Measurements from ENCODE around the gene DNAH14. TPM values are rescaled to one million over a fixed set of nuclear protein-coding genes. Genes with fewer than 3 reads are reported as not detected.

DNAH14 gene
- total and polyA plus RNA-seq, 9 of the 15 experiments (the other 6 are each of a cell fraction or from before 2014, with no cell fraction given), result 58.4 to 142 (median 98.4) TPM

GRCh38 chr1:225427235-225428067, 498.0 kb downstream of the DNAH14 start, which contains the start of gene LBR (continued):
- no peak for TF ChIP-seq MCM2 (IDR thresholded peaks at IDR 0.05; ENCODE audit: low read depth)
- TF ChIP-seq, protein P1, sequence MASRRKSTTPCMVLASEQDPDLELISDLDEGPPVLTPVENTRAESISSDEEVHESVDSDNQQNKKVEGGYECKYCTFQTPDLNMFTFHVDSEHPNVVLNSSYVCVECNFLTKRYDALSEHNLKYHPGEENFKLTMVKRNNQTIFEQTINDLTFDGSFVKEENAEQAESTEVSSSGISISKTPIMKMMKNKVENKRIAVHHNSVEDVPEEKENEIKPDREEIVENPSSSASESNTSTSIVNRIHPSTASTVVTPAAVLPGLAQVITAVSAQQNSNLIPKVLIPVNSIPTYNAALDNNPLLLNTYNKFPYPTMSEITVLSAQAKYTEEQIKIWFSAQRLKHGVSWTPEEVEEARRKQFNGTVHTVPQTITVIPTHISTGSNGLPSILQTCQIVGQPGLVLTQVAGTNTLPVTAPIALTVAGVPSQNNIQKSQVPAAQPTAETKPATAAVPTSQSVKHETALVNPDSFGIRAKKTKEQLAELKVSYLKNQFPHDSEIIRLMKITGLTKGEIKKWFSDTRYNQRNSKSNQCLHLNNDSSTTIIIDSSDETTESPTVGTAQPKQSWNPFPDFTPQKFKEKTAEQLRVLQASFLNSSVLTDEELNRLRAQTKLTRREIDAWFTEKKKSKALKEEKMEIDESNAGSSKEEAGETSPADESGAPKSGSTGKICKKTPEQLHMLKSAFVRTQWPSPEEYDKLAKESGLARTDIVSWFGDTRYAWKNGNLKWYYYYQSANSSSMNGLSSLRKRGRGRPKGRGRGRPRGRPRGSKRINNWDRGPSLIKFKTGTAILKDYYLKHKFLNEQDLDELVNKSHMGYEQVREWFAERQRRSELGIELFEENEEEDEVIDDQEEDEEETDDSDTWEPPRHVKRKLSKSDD (conservative IDR thresholded peaks at IDR 0.05; ENCODE audit: low read length), result no peak
- TF ChIP-seq GATAD2A (IDR thresholded peaks at IDR 0.05), result no peak
- TF ChIP-seq UBTF (IDR thresholded peaks at IDR 0.05; ENCODE audit: borderline replicate concordance in 1 of 2, low read depth in 2 of 2, low read length in 2 of 2), result peak; percentile 42 to 65; a peak in 1 of 4 replicates
- TF ChIP-seq E2F1 (CRISPR knock-in tag; IDR thresholded peaks at IDR 0.05), result 0 out of 2 replicates have a peak, but pooled peaks have one; percentile 51
- TF ChIP-seq, protein P2, sequence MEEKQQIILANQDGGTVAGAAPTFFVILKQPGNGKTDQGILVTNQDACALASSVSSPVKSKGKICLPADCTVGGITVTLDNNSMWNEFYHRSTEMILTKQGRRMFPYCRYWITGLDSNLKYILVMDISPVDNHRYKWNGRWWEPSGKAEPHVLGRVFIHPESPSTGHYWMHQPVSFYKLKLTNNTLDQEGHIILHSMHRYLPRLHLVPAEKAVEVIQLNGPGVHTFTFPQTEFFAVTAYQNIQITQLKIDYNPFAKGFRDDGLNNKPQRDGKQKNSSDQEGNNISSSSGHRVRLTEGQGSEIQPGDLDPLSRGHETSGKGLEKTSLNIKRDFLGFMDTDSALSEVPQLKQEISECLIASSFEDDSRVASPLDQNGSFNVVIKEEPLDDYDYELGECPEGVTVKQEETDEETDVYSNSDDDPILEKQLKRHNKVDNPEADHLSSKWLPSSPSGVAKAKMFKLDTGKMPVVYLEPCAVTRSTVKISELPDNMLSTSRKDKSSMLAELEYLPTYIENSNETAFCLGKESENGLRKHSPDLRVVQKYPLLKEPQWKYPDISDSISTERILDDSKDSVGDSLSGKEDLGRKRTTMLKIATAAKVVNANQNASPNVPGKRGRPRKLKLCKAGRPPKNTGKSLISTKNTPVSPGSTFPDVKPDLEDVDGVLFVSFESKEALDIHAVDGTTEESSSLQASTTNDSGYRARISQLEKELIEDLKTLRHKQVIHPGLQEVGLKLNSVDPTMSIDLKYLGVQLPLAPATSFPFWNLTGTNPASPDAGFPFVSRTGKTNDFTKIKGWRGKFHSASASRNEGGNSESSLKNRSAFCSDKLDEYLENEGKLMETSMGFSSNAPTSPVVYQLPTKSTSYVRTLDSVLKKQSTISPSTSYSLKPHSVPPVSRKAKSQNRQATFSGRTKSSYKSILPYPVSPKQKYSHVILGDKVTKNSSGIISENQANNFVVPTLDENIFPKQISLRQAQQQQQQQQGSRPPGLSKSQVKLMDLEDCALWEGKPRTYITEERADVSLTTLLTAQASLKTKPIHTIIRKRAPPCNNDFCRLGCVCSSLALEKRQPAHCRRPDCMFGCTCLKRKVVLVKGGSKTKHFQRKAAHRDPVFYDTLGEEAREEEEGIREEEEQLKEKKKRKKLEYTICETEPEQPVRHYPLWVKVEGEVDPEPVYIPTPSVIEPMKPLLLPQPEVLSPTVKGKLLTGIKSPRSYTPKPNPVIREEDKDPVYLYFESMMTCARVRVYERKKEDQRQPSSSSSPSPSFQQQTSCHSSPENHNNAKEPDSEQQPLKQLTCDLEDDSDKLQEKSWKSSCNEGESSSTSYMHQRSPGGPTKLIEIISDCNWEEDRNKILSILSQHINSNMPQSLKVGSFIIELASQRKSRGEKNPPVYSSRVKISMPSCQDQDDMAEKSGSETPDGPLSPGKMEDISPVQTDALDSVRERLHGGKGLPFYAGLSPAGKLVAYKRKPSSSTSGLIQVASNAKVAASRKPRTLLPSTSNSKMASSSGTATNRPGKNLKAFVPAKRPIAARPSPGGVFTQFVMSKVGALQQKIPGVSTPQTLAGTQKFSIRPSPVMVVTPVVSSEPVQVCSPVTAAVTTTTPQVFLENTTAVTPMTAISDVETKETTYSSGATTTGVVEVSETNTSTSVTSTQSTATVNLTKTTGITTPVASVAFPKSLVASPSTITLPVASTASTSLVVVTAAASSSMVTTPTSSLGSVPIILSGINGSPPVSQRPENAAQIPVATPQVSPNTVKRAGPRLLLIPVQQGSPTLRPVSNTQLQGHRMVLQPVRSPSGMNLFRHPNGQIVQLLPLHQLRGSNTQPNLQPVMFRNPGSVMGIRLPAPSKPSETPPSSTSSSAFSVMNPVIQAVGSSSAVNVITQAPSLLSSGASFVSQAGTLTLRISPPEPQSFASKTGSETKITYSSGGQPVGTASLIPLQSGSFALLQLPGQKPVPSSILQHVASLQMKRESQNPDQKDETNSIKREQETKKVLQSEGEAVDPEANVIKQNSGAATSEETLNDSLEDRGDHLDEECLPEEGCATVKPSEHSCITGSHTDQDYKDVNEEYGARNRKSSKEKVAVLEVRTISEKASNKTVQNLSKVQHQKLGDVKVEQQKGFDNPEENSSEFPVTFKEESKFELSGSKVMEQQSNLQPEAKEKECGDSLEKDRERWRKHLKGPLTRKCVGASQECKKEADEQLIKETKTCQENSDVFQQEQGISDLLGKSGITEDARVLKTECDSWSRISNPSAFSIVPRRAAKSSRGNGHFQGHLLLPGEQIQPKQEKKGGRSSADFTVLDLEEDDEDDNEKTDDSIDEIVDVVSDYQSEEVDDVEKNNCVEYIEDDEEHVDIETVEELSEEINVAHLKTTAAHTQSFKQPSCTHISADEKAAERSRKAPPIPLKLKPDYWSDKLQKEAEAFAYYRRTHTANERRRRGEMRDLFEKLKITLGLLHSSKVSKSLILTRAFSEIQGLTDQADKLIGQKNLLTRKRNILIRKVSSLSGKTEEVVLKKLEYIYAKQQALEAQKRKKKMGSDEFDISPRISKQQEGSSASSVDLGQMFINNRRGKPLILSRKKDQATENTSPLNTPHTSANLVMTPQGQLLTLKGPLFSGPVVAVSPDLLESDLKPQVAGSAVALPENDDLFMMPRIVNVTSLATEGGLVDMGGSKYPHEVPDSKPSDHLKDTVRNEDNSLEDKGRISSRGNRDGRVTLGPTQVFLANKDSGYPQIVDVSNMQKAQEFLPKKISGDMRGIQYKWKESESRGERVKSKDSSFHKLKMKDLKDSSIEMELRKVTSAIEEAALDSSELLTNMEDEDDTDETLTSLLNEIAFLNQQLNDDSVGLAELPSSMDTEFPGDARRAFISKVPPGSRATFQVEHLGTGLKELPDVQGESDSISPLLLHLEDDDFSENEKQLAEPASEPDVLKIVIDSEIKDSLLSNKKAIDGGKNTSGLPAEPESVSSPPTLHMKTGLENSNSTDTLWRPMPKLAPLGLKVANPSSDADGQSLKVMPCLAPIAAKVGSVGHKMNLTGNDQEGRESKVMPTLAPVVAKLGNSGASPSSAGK (IDR thresholded peaks at IDR 0.05), result peak; percentile 42; the same call in 1 of the 2 replicates

All from K562 (cell line).